ENCODE measurements around the gene SGCD.

GRCh38 chr5:156526081-156526925 is 199.3 kb downstream of the SGCD start:
- TF ChIP-seq CTCF (conservative IDR thresholded peaks at IDR 0.05) (no peak), ZFX (IDR thresholded peaks at IDR 0.05) (no peak)

Data from C4-2B (cell line).